Esophagus squamous epithelium (tissue), 5 donors: Measurements from ENCODE around the gene SALL4. TPM values are rescaled to one million over a fixed set of nuclear protein-coding genes. Genes with fewer than 3 reads are reported as not detected.

Experiments
- DNase-seq: peaks from one replicate; lab custom pipeline; 2025; lab: John Stamatoyannopoulos, UW
- H3K27ac ChIP-seq, 4 donors: fragments of 200-600 bp; sonication (generic); one replicate each; pipeline ENCODE4 v1.5.1; 2016 to 2019; ENCODE audit warnings: mild to moderate bottlenecking in 1 of 4
- H3K27me3 ChIP-seq, 4 donors: fragments of 200-600 bp; sonication (generic); 1 replicate in 3 of 4; 2 replicates in 1 of 4; pipeline versions ENCODE4 v1.5.1 to v1.6.0; 2017 to 2021; ENCODE audit warnings: antibody characterized with exemption in 1 of 4
- H3K36me3 ChIP-seq, 3 donors: fragments of 200-600 bp; sonication (generic); one replicate each; pipeline ENCODE4 v1.5.1; 2016 to 2019
- H3K4me1 ChIP-seq, 3 donors: fragments of 200-600 bp; sonication (generic); one replicate each; pipeline ENCODE4 v1.5.1; 2017 to 2019
- H3K4me3 ChIP-seq, 4 donors: fragments of 200-600 bp; sonication (generic); 1 replicate in 3 of 4; 2 replicates in 1 of 4; pipeline ENCODE4 v1.5.1; 2016 to 2019; ENCODE audit warnings: mild to moderate bottlenecking in 2 of 4, moderate library complexity in 1 of 4
- H3K9me3 ChIP-seq, 3 donors: fragments of 200-600 bp; sonication (generic); one replicate each; pipeline ENCODE4 v1.5.1; 2016 to 2019
- CTCF ChIP-seq, 6 experiments: fragments of 450-650 bp in 4 of 6; fragments of 200-600 bp in 2 of 6; sonication (generic) in 2 of 6; IDR thresholded peaks; one replicate each; pipeline ENCODE4 v1.5.1; 2016 to 2019; ENCODE audit warnings: antibody characterized with exemption in 6 of 6, mild to moderate bottlenecking in 4 of 6, moderate library complexity in 4 of 6
- POLR2A ChIP-seq, 4 donors: fragments of 450-650 bp; IDR thresholded peaks; one replicate each; pipeline ENCODE4 v1.6.1; 2017; ENCODE audit warnings: antibody characterized with exemption in 4 of 4, mild to moderate bottlenecking in 4 of 4, moderate library complexity in 3 of 4
- WGBS, 2 donors: methylation state at CpG; one replicate each; pipeline ENCODE4 v1.1.5; 2018; 5-methylcytosine and 5-hydroxymethylcytosine counted together
- intact Hi-C: fragments of 100-400 bp; cut with DNase I; formaldehyde crosslinking; loops from one replicate; pipeline ENCODE4 v1.15.0; 2022
- total RNA-seq, 4 donors: library from RNA; depleted of rRNA; stranded (reverse); fragments of >200 nt; gene quantifications; one replicate each; pipeline ENCODE4 v1.1.0, GENCODE V29; 2016
- donor health status: DM: yes; HTN: yes; CAD: no.

SALL4 gene
- total RNA-seq, 4 donors from 2014 or later, result 0.04 to 0.76 (median 0.26) TPM; not detected in 1

GRCh38 chr20:51800060-51800871 is 2.1 kb downstream of the SALL4 start:
- Histone ChIP-seq H3K27ac (no peak overlapping the region), H3K4me3 (peak overlapping the region; percentile 25 to 66 (median 45)), H3K9me3 (no peaks in the 10 kb centered on the region), H3K4me1 (peaks cover 11 to 28% (median 17%) of the 10 kb centered on the region in 3 donors), H3K27me3 (peaks cover 0 to 67% (median 6%) of the 10 kb centered on the region in 4 donors), H3K36me3 (no peaks in the 10 kb centered on the region)
- intact Hi-C loops, result loop anchor here (10.0 kb wide), 1 partner anchor 285 kb away; no protein-coding TSS in a partner anchor
- TF ChIP-seq CTCF (IDR thresholded peaks at IDR 0.05) (peak; percentile 16 to 86 (median 66)), POLR2A (IDR thresholded peaks at IDR 0.05) (no peak)
- no peak for DNase-seq
- 0% methylated on average over 2 to 4 of the region's 44 CpGs for WGBS, 2 donors

GRCh38 chr20:51799401-51799860 is 2.9 kb downstream of the SALL4 start:
- TF ChIP-seq POLR2A (IDR thresholded peaks at IDR 0.05), result no peak
- TF ChIP-seq CTCF (IDR thresholded peaks at IDR 0.05), result no peak
- Histone ChIP-seq H3K4me3 (no peak overlapping the region), H3K9me3 (no peaks in the 10 kb centered on the region), H3K27me3 (peaks cover 0 to 62% (median 6%) of the 10 kb centered on the region in 4 donors), H3K4me1 (peaks cover 11 to 28% (median 17%) of the 10 kb centered on the region in 3 donors), H3K27ac (no peak overlapping the region), H3K36me3 (no peaks in the 10 kb centered on the region)
- WGBS, 2 donors, result 35% methylated on average over 10 of the region's 10 CpGs
- DNase-seq, result no peak
- intact Hi-C loops, result no loop called here

- H3K4me1 ChIP-seq, result peaks cover 11 to 28% (median 17%) of the 10 kb centered on the region in 3 donors
- no peak for TF ChIP-seq CTCF (IDR thresholded peaks at IDR 0.05)
These were observed 4.8 kb downstream of the SALL4 start for GRCh38 chr20:51797357-51798025.

GRCh38 chr20:51796340-51796739 is 6.0 kb downstream of the SALL4 start:
- no peak for DNase-seq

More at GRCh38 chr20:51797357-51798025, 4.8 kb downstream of the SALL4 start:
- Histone ChIP-seq H3K4me3 (no peak overlapping the region), H3K9me3 (no peaks in the 10 kb centered on the region), H3K36me3 (no peaks in the 10 kb centered on the region), H3K27ac (no peak overlapping the region), H3K27me3 (peaks cover 0 to 46% (median 6%) of the 10 kb centered on the region in 4 donors)
- 25 to 41% methylated on average over 3 of the region's 3 CpGs for WGBS, 2 donors
- DNase-seq, result no peak
- intact Hi-C loops, result no loop called here

More at GRCh38 chr20:51796340-51796739, 6.0 kb downstream of the SALL4 start:
- Histone ChIP-seq H3K4me1 (peaks cover 11 to 17% (median 13%) of the 10 kb centered on the region in 3 donors), H3K4me3 (no peak overlapping the region), H3K27ac (no peak overlapping the region), H3K36me3 (no peaks in the 10 kb centered on the region), H3K9me3 (no peaks in the 10 kb centered on the region), H3K27me3 (peaks cover 0 to 38% (median 4%) of the 10 kb centered on the region in 4 donors)
- intact Hi-C loops, result no loop called here
- TF ChIP-seq POLR2A (IDR thresholded peaks at IDR 0.05), result no peak
- no peak for TF ChIP-seq CTCF (IDR thresholded peaks at IDR 0.05)
- 69 to 81% methylated on average over 3 of the region's 3 CpGs for WGBS, 2 donors
